Prostate gland (tissue), 2 donors: ENCODE results near the gene BCR.

Experiments used
- POLR2A ChIP-seq: fragments of 450-650 bp; IDR thresholded peaks from one replicate; pipeline ENCODE4 v1.6.1; 2016; ENCODE audit warnings: antibody characterized with exemption, mild to moderate bottlenecking
- POLR2AphosphoS5 ChIP-seq: sonication (generic); formaldehyde crosslinking; IDR thresholded peaks from one replicate; pipeline ENCODE4 v1.6.1; 2017; ENCODE audit warnings: antibody characterized with exemption
- TF ChIP-seq, protein P1 (sequence below), 4 experiments: fragments of 200-600 bp in 2 of 4; fragments of 450-650 bp in 2 of 4; sonication (generic) in 2 of 4; IDR thresholded peaks; 1 replicate in 3 of 4; 2 replicates in 1 of 4; pipeline ENCODE4 v1.5.1; 2016 to 2019; ENCODE audit warnings: antibody characterized with exemption in 4 of 4, mild to moderate bottlenecking in 2 of 4, moderate library complexity in 2 of 4

DNA sequence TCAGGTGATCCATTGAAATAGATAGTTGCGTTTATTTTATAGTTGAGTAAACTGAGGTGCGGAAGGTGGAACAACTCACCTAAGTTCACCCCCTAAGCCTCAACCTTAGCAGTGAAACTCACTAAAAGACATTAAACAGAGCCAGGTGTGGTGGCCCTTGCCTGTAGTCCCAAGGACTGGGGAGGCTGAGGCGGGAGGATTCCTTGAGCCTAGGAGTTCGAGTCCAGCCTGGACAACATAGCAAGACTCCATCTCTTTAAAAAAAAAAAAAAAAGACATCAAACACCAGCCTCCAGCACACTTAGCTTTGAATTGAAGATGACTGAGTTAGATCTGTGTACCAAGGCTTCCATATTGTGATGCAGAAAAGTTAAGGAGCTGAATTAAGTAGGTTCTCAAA is 35.9 kb upstream of the BCR start:
- TF ChIP-seq, protein P1, sequence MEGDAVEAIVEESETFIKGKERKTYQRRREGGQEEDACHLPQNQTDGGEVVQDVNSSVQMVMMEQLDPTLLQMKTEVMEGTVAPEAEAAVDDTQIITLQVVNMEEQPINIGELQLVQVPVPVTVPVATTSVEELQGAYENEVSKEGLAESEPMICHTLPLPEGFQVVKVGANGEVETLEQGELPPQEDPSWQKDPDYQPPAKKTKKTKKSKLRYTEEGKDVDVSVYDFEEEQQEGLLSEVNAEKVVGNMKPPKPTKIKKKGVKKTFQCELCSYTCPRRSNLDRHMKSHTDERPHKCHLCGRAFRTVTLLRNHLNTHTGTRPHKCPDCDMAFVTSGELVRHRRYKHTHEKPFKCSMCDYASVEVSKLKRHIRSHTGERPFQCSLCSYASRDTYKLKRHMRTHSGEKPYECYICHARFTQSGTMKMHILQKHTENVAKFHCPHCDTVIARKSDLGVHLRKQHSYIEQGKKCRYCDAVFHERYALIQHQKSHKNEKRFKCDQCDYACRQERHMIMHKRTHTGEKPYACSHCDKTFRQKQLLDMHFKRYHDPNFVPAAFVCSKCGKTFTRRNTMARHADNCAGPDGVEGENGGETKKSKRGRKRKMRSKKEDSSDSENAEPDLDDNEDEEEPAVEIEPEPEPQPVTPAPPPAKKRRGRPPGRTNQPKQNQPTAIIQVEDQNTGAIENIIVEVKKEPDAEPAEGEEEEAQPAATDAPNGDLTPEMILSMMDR (IDR thresholded peaks at IDR 0.05): no peak
- TF ChIP-seq POLR2A (no peak), POLR2AphosphoS5 (no peak)
